GM19328 (cell line): Measurements from ENCODE around the gene TMEM196.
A peak's percentile ranks its signal among the peaks of the same experiment; 100 is the strongest.

ENCODE experiments used
- ATAC-seq: cut with Tn5 transposase; IDR thresholded peaks from one replicate; pipeline ENCODE4 v1.9.1; 2021; ENCODE audit warnings: mild to moderate bottlenecking, moderate library complexity; ENCODE audit not compliant: unreplicated experiment

TMEM196 gene

DNA sequence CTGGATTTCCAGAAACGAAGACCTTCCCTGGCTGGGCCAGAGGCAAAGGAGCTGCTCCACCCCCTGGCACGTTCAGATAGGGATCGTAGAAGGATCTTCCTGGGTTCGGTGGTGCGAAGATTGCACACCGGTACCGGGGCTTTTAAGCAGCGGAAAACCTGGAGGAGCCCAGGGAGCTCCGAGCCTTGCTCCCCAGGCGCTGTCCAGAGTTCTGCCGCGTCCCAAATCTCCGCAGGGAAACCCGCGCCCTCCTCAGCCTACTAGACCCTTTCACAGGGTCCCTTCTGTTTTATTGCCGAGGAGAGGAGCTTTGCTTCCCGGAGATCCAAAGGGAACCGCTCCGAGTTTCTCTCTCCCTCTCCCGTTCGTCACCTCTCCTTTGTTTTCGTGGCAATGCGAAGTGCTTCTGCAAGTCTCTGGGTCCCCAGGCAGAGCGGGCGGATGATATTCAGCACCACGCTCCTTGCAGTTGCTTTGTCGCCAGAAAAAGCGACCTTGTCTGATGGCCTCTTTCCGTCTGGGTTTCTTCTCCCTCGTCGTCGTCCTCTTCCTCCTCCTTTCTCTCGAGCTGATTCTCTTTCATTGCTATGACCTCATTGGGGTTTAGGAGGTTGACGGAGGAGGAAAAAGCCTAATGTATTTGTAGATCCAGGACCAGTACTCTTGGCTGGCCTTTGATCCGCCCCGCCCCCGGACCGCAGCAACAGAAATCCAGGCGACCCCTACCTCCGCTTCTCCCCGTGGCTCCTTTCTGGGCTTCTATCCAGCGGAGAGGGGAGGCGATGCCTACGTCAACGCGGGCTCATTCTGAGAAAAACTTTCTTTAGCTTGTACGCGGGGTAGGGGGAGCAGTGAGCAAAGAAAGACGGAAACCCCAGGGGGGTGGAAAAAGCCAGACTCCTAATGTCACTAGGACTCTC, at the start of gene TMEM196:
Gene TMEM196, minus strand, starts transcription at position 777 of the 920 bp plus-strand sequence. CDS start 921 bp downstream, outside the sequence.
- no peak for ATAC-seq

DNA sequence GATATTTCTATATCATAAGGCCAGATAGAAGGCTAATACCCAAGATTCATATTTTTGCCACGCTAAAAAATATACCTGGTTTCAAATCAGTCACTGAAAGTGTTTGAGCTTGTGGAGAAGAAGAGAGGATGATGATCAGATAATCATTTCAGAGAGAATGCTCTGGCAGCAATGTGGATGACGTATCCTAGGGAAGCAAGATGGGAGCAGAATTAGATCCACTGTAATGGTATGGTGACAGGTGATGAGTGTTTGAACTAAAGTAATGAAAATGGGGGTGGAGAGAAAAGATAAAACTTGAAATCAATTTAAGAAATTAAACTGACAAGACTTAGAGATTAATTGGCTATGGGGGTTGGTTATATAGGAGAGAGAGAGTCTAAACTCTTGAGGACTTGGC, 42.7 kb upstream of the TMEM196 start:
- no peak for ATAC-seq

DNA sequence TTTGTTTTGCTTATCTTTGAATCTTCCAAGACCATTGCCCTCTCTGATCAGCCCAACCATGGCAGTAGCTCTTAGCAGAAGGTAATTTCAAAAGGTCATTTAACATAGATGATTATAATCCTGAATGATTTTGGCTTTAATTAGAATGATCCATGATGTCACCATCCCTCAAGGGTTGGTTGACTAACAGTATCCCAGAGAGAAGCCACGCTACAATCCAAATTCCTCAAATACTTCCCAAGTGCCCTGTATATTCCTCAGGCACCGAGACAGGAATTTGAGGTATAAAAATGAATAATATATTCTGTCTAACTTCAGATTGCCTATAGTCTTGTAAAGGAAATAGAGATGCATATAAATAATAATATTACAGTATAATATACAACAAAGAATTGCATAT, 42.1 kb upstream of the TMEM196 start:
- ATAC-seq, result no peak

DNA sequence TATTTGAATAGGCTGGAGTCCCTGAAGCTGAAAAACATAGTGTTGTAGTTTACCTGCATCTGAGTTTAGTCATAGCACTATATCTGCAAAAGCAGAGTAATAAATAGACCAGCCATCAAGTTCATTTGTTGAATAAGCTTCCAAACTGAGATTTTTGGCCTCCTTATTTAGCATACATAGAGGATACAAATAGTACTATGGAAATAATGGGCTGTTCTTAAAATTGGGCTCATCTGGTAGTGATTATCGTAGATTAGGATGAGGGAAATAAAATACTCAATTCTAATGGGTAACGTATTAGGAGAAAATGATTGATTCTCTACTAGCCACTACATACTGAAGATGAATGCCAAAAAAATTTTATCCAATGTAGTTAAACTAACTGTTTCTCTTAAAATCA, 41.4 kb upstream of the TMEM196 start:
- ATAC-seq, result no peak

DNA sequence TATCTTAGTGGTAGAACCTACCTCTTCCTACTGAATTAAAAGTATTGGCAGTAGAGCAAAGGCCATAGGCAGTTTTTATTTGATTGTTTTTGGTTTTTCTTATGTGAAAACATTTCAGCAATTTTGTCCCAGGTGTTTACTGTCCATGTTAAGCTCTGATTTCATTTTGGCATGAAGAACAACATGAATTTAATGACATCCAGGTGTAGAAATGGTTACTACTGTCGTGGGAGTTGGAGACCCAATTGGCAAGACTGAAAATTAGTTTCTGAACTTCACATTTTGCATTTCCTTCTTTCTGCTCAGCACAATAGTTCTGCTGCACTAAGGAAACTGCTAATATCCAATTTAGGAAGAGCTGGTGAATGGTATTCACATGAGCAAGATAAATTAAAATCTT, 38.0 kb upstream of the TMEM196 start:
- no peak for ATAC-seq

DNA sequence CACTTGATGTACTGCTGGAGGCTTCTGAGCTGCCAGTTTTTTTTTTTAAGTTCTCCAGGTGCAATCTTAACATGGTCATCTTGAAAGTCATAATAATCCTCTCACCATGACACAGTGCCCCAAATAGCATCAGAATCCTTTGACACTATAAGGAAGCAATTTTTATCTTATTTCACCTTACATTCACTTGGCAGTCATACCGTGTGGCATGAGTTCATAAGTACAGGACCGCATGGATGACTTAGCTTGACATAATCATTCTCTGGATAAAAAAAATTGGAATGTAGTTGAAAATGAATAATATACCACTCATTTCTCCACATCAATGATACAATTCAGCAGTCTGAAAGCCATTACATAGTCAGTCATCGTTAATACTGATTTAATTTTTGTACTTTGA, 25.6 kb upstream of the TMEM196 start:
- ATAC-seq, result no peak

DNA sequence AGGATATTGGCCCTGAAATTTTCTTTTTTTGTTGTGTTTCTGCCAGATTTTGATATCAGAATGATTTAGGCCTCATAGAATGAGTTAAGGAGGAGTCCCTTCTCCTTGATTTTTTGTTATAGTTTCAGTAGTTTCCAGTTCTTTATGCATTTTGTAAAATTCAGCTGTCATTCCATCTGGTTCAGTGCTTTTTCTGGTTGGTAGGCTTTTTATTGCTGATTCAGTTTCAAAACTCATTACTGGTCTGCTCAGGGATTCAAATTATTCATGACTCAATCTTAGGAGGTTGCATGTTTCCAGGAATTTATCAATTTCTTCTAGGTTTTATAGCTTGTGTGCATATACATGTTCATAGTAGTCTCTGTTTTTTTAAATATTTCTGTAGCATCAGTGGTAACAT, 10.1 kb upstream of the TMEM196 start:
- ATAC-seq, result no peak

DNA sequence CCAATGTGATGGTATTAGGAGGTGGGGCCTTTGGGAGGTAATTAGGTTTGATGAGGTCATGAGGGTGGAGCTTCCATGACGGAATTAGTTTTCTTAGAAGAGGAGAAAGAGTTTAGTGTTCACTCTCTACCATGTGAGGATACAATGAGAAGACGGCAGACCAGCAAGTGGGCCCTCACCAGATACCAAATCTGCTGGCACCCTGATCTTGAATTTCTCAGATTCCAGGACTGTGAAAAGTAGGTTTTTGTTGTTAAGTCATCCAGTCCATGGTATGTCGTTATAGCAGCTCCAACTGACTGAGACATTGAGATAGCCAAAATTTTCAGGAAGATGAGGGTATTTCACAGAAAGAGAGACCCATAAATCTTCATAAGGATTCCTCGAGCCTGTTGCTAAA, 3.6 kb upstream of the TMEM196 start:
- ATAC-seq, result no peak

DNA sequence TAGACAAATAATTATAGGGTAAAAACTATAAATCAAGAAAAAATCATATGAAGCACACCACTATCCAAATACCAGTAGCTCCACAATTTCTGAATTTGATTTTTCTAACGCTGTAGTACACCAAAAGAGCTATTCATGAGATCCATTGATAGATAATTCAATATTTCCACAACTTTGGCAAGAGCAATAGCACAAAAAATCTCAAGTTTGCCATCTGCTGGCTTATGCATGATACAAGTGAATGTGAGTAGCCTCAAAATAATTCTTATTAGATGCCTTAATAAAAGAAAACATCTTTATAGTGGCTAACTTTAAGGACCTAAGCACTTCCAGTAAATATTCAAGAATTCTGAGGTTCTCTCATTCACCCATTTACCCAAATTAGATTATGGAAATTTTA, 2.2 kb upstream of the TMEM196 start:
- no peak for ATAC-seq

DNA sequence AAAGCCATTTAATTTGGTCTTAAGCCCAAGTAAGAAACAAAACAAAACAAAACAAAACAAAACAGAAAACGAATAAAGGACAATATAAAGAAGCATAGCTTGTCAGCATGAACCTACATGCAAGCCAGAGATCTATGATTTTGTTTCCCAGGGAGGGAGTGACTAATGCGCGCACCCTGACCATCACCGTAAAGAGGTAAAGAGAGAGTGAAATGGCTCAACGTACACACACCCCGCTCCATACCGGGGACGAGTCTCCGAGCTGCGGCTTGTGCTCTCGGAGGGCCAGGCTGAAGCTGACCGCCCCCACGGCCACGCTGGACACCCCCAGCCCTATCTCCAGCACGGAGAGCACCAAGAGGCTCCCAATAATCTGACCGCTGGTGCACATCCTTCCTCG, 1.1 kb downstream of the TMEM196 start:
- no peak for ATAC-seq

DNA sequence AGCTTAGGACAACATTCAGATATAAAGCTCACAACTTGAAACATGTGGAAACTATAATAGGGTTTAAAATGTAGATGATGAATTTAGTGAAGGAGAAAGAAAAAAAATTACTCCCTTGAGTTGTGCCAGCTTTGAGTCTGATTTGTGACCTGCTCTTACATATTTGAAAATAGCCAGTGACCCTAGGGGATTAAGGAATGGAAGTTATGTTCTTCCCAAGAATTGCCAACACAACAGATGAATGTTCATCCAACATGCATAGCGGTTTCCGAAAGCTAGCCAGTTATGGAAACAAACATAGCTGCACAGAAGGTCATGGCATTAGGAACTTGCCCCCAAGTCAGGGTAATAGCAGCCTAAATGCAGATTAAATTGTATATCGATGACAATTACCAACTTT, 10.8 kb downstream of the TMEM196 start:
- no peak for ATAC-seq

DNA sequence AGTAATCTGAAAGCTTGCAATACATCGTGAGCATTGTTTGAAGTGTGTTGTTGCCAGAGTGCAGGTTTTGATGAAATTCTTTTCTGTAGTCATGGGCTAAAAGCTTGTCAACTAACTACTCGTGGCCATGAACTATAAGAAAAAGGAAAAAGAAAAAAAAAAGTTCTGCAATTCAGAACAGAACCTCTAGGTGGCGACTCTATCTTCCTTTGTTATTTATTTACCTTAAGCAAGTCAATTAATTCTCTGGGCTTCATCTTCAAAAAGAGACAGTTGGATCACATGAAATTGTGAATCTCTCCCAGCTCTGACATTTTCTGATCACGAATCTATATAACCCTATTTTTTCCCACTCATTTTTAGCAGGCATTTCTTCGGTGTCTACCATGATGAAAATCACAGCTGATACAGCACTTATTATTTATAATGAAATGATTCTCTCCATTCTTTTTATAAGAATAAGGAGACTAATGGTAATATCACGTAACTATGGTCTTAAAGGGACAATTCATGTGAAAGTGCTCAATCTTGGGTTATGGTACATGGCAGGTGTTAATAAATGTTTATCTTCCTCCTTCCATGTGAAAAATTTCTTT, 18.8 kb downstream of the TMEM196 start:
- ATAC-seq, result no peak

DNA sequence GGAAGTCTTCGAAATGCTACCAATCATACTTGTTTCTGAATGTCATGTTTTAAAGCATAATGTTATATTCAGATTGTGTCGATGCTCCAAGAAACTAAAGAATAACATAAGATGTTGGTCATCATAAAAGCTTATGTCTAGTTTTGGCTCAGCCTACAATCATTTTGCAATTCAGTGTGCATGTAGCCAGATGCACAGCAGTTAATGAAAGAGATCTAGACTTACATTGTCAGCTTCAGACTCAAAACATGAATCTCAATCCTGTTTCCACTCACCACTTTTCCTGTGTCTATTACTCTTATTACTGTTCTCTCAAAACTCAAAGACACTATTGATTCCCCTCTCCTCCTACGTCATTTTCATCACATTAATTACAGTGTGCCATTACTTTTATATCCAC, 21.4 kb downstream of the TMEM196 start:
- ATAC-seq, result no peak

DNA sequence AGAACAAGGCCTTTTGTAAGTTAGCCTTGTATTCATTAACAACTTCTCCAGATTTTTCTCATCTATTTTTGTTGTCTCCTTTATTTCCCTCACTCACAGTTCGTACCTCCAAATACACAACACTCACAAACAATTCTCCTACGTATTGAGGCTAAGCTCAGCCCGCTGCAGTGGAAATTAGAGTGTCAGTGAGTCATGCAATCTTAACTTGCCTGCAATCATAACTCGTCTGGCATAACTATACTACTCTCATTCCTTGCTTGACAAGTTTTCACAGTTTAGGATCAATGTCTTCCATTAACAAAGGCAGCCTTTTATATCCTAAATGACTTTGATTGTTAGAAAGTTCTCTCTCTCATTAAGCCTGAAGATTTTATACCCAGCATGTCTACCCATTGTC, 23.8 kb downstream of the TMEM196 start:
- no peak for ATAC-seq

DNA sequence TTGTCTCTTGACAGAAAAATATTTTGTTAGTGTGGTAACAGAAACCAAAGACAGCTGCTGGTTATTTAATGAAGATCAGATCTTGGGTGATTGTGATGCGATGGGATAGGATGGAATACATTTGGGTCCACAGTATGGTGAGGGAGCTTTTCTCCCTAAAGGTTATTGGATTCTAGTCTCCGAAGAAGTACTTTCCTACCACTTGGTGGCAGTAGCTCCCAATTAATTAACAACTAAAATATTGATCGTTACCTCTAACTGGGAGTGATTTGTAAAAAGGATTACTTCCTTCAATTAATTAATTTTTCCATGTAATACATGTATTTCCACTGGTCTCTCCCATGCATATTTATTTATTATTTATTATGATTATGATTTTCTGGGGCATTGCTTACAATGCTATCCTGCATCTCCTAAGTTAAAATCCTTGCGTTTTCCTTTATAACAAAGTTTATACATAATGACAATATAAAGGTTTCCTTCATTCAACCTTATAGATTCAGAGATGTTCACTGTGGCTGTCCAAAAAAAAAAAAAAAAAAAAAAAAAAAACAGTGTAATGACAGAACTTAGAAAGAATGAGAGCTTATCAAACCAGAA, 25.6 kb downstream of the TMEM196 start:
- ATAC-seq, result no peak

DNA sequence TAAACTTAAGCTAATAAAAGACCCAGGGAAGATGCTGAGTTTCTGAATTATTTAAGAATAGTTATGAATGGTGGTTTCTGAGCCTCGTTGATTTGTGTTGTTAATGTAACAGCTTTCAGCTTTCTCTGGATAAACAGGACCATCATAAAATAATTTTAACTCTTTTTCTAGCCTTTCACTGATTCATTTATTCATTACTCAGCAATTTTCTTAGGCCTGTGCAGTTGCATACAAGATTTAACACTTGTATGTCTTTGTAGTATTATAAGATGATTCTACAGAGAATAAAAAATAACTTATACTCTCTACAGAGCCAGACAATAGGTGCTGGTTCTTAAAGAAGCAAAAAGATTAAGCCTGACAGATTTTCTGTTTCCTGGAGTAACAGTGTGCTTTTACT, 29.3 kb downstream of the TMEM196 start:
- ATAC-seq, result no peak

DNA sequence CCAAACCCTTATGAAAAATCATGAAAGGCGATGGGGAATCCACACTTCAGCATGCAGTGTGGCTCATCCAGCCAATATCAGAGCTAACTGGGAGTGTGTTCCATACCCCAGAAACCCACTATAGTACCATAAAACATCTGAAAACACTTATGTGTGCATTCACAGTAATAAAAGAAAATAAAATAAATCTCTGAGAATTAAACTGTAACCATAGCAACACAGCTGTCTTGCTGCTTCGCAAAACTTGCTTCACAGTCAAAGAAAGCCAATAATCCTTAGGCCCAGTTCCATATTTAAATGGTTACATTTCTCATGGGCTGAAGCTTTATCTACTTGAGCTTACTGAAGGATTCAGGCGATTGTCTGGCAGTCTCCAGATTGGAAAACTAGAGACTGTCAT, 44.7 kb downstream of the TMEM196 start:
- no peak for ATAC-seq

DNA sequence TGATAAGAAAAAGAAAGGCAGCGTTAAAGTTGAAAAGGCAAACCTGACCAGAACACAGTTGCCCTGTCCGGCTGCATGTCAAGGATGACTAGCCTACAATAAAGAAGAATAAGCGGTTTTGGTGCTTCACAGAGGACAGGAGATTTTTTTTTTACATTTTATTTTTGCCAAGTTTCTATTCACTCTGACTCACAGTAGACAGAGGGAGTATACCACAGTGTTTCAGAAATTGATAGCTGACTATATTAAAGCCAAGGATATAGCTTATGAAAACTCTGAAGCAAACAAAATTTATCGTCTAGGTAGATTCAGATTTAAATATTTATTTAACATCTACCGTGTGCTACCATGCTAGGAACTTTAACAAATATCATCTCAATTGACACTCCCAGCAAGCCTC, 47.6 kb downstream of the TMEM196 start:
- ATAC-seq, result no peak

DNA sequence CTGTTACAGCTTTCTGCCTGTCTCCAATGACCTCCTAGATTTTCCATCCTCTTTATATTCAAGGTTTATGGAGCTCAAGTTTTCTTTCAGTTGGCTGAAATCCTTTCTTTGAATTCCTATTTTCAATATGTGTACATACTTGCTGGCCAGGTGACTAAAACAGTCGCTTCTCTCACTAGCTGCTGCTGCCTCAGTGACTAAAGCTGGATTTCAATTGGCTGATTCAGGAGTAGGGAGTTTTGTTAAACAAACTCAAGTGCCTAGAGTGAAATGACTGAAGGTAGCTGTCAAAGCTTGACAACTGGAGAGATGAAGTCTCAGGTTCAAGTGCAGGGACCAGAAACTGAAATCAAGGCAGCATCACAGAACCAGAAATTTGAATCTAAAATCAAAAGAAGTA, 57.9 kb downstream of the TMEM196 start:
- ATAC-seq, result no peak

DNA sequence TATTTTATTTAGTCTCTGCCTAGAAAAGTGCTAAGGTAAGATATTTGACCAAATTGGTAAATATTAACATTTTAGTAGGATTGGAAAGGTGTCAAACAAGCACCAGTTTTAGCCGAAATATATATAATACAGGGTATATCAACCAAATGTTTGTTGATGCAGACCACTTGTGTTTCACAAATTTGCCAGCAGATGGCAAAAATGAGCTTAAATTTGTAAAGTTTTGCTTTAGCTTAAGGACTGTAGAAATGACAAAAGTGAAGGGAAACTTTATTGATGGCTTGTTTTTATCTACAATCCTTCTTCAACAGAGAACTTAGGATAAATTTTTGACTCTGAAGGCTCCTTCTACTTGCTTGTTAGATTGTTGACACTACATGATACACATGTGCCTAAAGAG, 59.7 kb downstream of the TMEM196 start:
- no peak for ATAC-seq

DNA sequence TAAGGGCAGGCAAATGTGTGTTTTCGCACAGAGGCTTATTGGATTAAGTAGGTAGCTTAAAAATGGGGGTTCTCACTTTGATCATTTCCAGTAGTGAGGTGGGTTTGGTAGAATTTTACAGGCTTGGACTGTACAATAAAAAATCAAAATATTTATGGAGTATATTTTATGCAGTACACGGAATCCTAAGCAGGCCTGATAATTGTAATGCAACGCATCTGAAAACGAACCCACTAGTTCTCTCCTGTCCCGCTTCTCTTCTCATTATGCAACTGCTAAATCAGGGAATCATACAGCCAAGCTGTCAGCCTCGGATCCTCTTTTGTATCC, 64.2 kb downstream of the TMEM196 start:
- ATAC-seq, result peak; percentile 0
